ENCODE data around the gene LDB2. TPM values are rescaled to one million over a fixed set of nuclear protein-coding genes. Genes with fewer than 3 reads are reported as not detected.

The LDB2 gene
- total RNA-seq, 2 donors from 2014 or later = 11.4 to 14.5 TPM

DNA sequence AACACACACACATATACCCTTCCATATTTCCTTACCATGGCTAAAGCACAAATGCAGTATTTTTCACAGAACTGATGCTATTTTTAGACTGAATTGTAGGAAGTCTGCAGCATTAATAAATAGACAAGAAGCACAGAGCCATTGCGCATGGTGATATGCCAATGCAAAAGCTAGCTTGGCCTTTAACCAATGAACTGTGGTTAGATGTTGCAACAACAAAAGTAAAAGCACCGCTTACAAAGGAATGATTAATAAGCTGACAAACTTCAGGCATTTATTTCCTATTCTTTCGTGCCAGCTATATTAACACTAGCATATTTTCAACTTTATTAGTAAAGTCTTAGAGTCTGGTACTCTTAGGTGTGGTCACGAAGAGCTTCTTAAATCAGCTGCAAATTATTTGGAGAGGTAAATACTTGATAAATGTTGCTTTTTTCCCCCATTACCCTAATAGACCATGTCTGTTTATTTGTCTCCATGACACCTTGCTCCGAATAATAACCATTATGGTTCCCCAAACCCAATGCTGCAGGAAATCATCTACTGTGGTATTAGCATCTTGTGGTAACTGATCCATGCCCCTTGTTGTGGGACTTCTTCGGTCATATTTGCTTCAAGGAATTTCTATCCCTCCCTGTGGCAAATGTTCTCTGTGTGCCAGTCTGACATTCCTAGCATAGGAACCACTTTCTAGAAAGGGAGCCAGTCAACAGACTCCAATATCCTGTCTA, 366.0 kb downstream of the LDB2 start:
- H3K27ac ChIP-seq (ENCODE audit: low read depth, low read length) = no peak overlapping the region
- no peaks in the 10 kb centered on the region for H3K4me1 Mint-ChIP-seq
- TF ChIP-seq, protein P1, sequence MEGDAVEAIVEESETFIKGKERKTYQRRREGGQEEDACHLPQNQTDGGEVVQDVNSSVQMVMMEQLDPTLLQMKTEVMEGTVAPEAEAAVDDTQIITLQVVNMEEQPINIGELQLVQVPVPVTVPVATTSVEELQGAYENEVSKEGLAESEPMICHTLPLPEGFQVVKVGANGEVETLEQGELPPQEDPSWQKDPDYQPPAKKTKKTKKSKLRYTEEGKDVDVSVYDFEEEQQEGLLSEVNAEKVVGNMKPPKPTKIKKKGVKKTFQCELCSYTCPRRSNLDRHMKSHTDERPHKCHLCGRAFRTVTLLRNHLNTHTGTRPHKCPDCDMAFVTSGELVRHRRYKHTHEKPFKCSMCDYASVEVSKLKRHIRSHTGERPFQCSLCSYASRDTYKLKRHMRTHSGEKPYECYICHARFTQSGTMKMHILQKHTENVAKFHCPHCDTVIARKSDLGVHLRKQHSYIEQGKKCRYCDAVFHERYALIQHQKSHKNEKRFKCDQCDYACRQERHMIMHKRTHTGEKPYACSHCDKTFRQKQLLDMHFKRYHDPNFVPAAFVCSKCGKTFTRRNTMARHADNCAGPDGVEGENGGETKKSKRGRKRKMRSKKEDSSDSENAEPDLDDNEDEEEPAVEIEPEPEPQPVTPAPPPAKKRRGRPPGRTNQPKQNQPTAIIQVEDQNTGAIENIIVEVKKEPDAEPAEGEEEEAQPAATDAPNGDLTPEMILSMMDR (conservative IDR thresholded peaks at IDR 0.05) = no peak
- H3K9ac ChIP-seq (ENCODE audit: extremely low read depth, low read length, poor library complexity, severe bottlenecking) = no peak overlapping the region
- no peaks in the 10 kb centered on the region for H3K27me3 ChIP-seq (ENCODE audit: control insufficient read depth, insufficient read depth, low read length, poor library complexity, severe bottlenecking)
- H3K36me3 Mint-ChIP-seq (ENCODE audit: low read depth) = no peaks in the 10 kb centered on the region
- no peak overlapping the region for H3K4me3 Mint-ChIP-seq
- no peaks in the 10 kb centered on the region for H3K36me3 ChIP-seq (ENCODE audit: control insufficient read depth, insufficient read depth, low read length)
- H3K27me3 Mint-ChIP-seq (ENCODE audit: insufficient read depth) = no peaks in the 10 kb centered on the region
- H3K4me1 ChIP-seq (ENCODE audit: control insufficient read depth, insufficient read depth, low read length) = no peaks in the 10 kb centered on the region
- no peaks in the 10 kb centered on the region for H3K9me3 ChIP-seq (ENCODE audit: control insufficient read depth, low read length)
- no peak overlapping the region for H3K27ac Mint-ChIP-seq
- no peak for DNase-seq
- 90 to 95% methylated on average over 3 to 5 of the region's 6 CpGs for WGBS, 2 experiments (ENCODE audit: insufficient coverage in 1 of 2, insufficient read length in 1 of 2)
- H3K4me3 ChIP-seq (ENCODE audit: low read length) = no peak overlapping the region
- no peaks in the 10 kb centered on the region for H3K9me3 Mint-ChIP-seq

- H3K4me3 Mint-ChIP-seq = no peak overlapping the region
- no peak for DNase-seq
- H3K4me1 Mint-ChIP-seq = peaks cover 2% of the 10 kb centered on the region
- H3K9me3 ChIP-seq (ENCODE audit: control insufficient read depth, low read length) = no peaks in the 10 kb centered on the region
- H3K4me1 ChIP-seq (ENCODE audit: control insufficient read depth, insufficient read depth, low read length) = no peaks in the 10 kb centered on the region
- H3K27me3 ChIP-seq (ENCODE audit: control insufficient read depth, insufficient read depth, low read length, poor library complexity, severe bottlenecking) = no peaks in the 10 kb centered on the region
- no peak overlapping the region for H3K27ac ChIP-seq (ENCODE audit: low read depth, low read length)
- H3K9me3 Mint-ChIP-seq = no peaks in the 10 kb centered on the region
- H3K4me3 ChIP-seq (ENCODE audit: low read length) = no peak overlapping the region
- no peaks in the 10 kb centered on the region for H3K36me3 Mint-ChIP-seq (ENCODE audit: low read depth)
- 92 to 93% methylated on average over 3 of the region's 3 CpGs for WGBS, 2 experiments (ENCODE audit: insufficient coverage in 1 of 2, insufficient read length in 1 of 2)
- no peak overlapping the region for H3K27ac Mint-ChIP-seq
- TF ChIP-seq, protein P1 (conservative IDR thresholded peaks at IDR 0.05) = no peak
- no peaks in the 10 kb centered on the region for H3K27me3 Mint-ChIP-seq (ENCODE audit: insufficient read depth)
- H3K36me3 ChIP-seq (ENCODE audit: control insufficient read depth, insufficient read depth, low read length) = no peaks in the 10 kb centered on the region
- H3K9ac ChIP-seq (ENCODE audit: extremely low read depth, low read length, poor library complexity, severe bottlenecking) = no peak overlapping the region
Measured at GRCh38 chr4:16530688-16531635, 367.5 kb downstream of the LDB2 start.

DNA sequence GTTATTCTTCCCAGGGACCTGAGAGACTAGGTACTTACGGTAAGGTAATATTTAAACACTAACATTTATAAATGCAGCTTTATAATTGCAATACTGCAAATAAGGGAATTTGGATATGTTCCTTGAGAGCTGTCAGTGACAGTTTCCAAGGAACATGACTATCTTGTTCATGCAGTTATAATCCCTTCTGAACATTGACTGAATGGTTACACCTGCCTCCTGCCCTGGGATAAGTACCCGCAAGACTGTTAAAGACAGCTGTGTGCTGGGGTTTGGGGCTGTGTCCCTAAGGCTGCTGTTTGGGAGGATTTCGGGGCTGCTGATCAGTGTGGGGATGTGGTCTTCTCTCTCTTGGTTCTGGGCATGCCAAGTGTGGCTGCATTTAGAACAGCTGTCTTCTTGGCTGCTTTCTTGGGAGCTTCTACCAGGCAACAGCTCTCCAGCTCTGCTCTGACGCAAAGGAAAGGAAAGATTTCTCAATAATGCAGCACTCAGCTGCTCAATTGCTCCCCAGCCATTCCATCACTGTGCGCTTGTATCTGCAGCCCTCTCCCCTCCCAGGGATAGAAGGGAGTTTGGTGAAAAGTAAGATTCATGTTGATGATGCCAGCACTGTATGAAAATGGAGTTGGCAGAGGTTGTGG, 373.4 kb downstream of the LDB2 start:
- H3K4me1 Mint-ChIP-seq = peaks cover 6% of the 10 kb centered on the region
- no peaks in the 10 kb centered on the region for H3K9me3 ChIP-seq (ENCODE audit: control insufficient read depth, low read length)
- TF ChIP-seq, protein P1 (conservative IDR thresholded peaks at IDR 0.05) = no peak
- 96 to 100% methylated on average over 1 to 4 of the region's 5 CpGs for WGBS, 2 experiments (ENCODE audit: insufficient coverage in 1 of 2, insufficient read length in 1 of 2)
- no peaks in the 10 kb centered on the region for H3K27me3 Mint-ChIP-seq (ENCODE audit: insufficient read depth)
- H3K9ac ChIP-seq (ENCODE audit: extremely low read depth, low read length, poor library complexity, severe bottlenecking) = no peak overlapping the region
- no peak overlapping the region for H3K27ac ChIP-seq (ENCODE audit: low read depth, low read length)
- H3K27me3 ChIP-seq (ENCODE audit: control insufficient read depth, insufficient read depth, low read length, poor library complexity, severe bottlenecking) = no peaks in the 10 kb centered on the region
- H3K36me3 Mint-ChIP-seq (ENCODE audit: low read depth) = no peaks in the 10 kb centered on the region
- no peak overlapping the region for H3K4me3 ChIP-seq (ENCODE audit: low read length)
- no peak overlapping the region for H3K27ac Mint-ChIP-seq
- no peaks in the 10 kb centered on the region for H3K36me3 ChIP-seq (ENCODE audit: control insufficient read depth, insufficient read depth, low read length)
- no peak overlapping the region for H3K4me3 Mint-ChIP-seq
- no peaks in the 10 kb centered on the region for H3K4me1 ChIP-seq (ENCODE audit: control insufficient read depth, insufficient read depth, low read length)
- DNase-seq = no peak
- no peaks in the 10 kb centered on the region for H3K9me3 Mint-ChIP-seq
